DMS79 treated with DMSO at 0.1 percent for 48 hours (cell line): Measurements from ENCODE around the gene SUDS3.
A peak's percentile ranks its signal among the peaks of the same experiment; 100 is the strongest.

Source experiments
- DNase-seq: peaks from one replicate; lab custom pipeline; 2025; lab: John Stamatoyannopoulos, UW

Gene SUDS3

DNA sequence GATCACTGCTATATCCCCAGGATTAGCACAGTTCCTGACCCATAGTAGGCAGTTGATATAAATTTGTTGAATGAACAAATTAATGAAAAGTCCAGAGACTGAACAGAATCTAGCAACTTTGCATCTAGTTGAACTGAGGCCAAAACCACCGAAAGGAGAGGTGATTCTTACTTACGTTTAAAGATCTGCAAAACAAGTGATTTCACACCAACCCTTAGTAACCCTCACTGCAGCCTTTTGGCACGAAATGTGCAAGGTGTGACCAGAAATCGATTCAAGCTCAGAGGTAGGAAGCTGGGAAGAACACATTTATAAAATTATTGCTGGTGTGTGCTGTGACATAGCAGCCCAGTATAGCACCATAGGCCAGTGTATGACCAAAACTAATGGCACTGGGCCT, 70.8 kb downstream of the SUDS3 start:
- no peak for DNase-seq

DNA sequence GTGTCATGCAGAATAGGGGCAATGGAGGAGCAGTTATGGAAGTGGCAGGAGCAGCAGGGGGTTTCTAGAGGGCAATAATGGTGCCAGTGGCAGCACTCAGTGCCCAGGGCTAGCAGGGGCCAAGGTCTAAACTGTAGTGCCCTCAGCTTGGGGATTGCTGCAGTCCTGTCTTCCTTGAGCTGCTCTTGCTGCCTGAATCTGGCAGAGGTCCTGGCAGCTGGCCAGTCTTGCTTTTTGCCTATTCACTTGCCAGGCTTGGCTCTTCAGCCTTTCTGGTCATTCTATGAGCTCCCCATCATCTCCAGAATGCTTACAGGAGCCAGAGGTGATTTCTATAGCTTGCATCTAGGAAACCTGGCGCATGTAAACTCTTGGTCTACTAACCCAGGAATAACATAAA, 72.0 kb downstream of the SUDS3 start:
- peak; percentile 35 for DNase-seq

DNA sequence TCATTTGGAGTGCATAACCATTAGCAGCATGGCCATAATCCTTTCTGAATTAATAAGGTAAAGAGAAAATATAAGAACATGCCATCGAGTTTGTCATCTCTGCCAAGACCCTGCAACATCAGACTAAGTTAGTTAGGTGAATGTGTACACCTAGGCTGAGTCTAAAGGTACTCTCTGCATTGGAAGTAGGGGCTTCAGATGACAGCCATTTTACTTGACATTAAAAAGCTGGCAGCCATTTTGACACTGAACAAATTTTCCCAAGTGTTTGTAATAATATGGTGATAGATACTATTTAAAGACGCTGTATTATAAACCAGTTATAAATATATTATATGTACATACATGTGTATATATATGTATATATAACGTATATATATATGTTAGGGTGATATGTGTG, 79.0 kb downstream of the SUDS3 start:
- no peak for DNase-seq

DNA sequence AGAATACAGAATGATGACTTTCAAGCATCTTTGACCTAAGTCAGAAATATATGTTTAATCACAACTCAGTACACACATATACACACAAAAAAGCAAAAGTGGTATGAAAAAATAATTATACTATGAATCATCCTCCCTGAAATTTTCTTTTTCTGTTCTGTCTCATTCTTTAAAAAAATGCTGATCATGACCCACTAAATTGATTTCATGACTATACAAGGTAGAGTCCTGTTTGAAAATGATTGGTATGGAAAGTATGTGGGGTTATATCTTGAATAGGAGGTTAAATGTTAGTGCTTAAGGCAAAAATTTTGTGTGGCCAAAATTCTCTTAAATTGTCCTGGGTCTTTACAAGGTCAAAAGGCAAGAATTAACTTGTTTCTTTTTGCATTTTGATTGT, 80.4 kb downstream of the SUDS3 start:
- DNase-seq, result no peak

DNA sequence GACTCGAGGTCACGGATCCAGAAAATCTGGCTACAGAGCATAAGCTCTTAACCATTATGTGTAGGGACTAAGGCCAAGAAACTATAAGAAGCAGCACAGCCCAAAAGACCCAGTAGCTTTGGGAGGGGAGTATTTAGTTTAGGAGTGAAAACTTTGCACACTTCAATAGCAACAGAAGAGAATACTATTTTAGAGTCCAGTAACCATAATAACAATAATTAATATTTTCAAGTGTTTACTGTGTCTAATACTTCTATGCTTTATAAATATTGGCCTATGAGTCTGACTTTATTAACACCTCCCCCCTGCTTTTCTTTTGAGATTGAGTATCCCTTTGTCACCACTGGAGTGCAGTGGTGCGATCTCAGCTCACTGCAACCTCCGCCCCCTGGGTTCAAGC, 82.8 kb downstream of the SUDS3 start:
- DNase-seq, result no peak

DNA sequence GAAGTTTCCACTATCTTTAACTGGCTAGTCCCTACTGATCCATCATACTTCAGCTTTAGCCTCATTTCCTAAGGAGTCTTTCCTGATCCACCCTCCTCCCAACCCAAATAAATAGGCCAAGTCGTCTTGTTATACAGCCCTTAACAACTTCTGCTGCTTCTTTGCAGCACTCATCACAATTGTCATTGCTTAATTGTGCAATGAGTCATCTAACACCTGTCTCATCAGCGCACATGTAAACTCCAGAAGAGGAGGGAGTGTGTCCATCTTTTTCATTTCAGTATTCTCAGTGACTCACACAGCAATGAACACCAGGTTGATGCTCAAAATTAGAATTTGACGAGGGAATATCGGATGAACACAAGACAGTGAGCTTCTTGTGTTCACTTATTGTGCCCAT, 87.3 kb downstream of the SUDS3 start:
- no peak for DNase-seq

DNA sequence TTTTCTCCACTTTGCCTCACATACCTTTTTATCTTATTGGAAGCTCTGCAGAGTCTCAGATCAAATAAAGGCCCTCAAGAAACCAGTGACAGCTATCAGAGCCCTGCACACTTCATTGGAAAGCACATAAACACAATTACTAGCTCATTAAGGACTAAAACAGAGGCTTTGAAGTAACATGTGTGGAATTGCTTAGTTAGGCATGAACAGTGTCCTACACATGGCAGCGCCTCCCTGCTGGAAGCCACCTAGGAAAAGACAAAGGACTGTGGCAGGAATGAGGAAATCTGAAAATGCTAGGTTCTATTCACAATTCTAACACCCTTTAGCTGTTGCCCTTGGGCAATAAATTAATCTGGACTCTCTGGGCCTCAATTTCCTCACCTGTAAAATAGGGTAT, 89.4 kb downstream of the SUDS3 start:
- no peak for DNase-seq
